ENCODE results near the gene AGFG2. TPM values are rescaled to one million over a fixed set of nuclear protein-coding genes. Genes with fewer than 3 reads are reported as not detected.

The AGFG2 gene
- total and polyA plus RNA-seq, 10 of the 15 experiments (the other 5 are each of a cell fraction or from before 2014, with no cell fraction given): 0.90 to 71.5 (median 25.4) TPM

GRCh38 chr7:100595188-100595587 is 56.2 kb downstream of the AGFG2 start (continued):
- TF ChIP-seq STAT1 (conservative IDR thresholded peaks at IDR 0.05) (no peak), CEBPB (IDR thresholded peaks at IDR 0.05; ENCODE audit: borderline replicate concordance in 1 of 2, low read depth in 2 of 2, low read length in 2 of 2) (no peak), SIX5 (IDR thresholded peaks at IDR 0.05; ENCODE audit: low read depth, low read length, severe bottlenecking) (no peak), TCF12 (IDR thresholded peaks at IDR 0.05; ENCODE audit: low read depth, low read length) (no peak), SREBF1 (IDR thresholded peaks at IDR 0.05; ENCODE audit: low read length) (no peak), REST (IDR thresholded peaks at IDR 0.05; ENCODE audit: low read depth, low read length) (no peak), BCLAF1 (IDR thresholded peaks at IDR 0.05) (no peak), ASH2L (IDR thresholded peaks at IDR 0.05; ENCODE audit: borderline replicate concordance, low read depth) (no peak), IRF5 (IDR thresholded peaks at IDR 0.05; ENCODE audit: borderline replicate concordance) (no peak), MLLT1 (IDR thresholded peaks at IDR 0.05) (no peak)

Measured in GM12878 (cell line).